Stimulated activated CD4-positive, alpha-beta T cell treated with anti-CD3 and anti-CD28 coated beads, Interleukin-4, amount 100 ng/mL, for 1 hour (primary cell): ENCODE measurements around the gene APOBEC3H.

ENCODE experiments used
- DNase-seq: peaks from one replicate; pipeline ENCODE4 v3.0.0-alpha.2; 2020

The APOBEC3H gene

DNA sequence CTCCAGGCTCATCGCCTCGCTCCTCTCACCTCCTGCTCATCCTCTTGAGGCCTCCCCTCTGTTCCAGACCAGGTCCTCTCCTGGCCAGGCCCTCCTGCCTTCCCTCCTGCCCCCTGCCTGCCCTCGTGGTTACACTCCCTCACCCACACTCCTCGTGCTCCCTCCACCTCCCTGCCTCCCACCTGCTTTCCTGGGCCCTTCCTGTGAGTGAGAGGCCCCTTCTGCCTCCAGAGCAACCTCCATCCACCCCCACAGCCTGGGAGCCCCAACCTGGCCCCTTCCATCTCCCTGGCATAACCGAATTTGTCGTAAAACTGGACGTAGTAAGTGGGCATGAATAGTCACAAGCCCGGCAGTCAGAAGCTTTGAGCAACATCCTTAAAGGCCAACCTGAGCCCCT is 15.4 kb upstream of the APOBEC3H start:
- no peak for DNase-seq

DNA sequence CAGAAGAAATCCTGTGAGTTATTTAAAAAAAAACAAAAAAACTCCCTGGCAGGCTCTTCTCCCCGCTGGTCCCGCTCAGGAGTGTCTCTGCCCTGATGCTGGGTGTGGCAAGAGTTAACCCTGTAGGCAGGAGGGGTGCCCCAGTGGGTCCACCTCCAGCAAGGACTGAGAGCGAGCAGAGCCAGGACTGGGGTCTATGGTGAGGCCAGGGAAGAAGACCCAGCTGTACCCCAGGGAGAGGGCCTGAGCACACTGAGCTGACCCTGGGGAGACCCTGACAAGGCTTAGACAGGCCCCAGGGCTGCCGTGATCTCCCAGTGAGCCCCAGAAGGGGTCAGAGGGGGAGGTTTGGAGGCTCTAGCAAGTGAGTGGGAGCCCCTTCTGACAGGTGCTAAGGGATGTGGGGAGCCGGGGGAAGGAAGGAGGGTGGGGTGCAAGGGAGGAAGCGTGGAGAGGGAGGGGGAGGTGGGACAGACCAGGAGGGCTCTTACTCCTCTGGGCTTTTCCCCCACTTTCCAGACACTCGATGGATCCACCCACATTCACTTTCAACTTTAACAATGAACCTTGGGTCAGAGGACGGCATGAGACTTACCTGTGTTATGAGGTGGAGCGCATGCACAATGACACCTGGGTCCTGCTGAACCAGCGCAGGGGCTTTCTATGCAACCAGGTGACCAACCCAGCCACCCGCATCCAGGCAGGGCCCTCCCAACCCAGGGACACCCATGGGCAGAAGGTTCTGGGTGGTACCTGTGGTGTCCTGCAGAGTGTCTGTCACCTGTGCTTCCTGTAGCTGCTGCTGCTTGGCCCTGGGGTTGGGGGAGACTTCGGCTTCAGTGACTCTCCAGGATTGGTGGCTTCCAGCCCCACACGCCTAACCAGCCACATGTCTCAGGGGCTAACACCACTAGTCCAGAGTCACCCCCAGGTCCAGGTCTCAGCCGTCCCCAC is 13.6 kb upstream of the APOBEC3H start:
- no peak for DNase-seq

DNA sequence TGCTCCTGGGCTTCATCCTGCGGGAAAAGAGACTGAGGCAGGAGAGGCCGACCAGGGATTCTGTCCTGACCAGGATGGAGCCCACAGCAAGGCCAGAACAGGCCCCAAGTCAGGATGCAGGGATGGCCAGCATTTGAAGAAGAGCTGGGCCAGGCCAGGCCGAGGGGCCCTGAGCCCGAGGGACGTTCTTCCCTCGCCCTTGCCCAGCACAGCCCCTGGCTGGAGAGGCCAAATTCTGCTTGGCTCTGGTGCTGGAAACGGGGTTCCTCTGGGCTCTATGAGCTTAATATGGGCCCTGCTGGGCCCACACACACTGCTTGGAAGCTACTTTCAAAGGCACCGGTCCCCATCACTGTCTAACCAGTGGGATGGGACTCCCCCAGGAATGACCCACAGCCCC is 12.4 kb upstream of the APOBEC3H start:
- DNase-seq: no peak

- DNase-seq: no peak
Measured at GRCh38 chr22:39087098-39087497, 9.9 kb upstream of the APOBEC3H start.

GRCh38 chr22:39087881-39088684 is 9.0 kb upstream of the APOBEC3H start:
- no peak for DNase-seq

DNA sequence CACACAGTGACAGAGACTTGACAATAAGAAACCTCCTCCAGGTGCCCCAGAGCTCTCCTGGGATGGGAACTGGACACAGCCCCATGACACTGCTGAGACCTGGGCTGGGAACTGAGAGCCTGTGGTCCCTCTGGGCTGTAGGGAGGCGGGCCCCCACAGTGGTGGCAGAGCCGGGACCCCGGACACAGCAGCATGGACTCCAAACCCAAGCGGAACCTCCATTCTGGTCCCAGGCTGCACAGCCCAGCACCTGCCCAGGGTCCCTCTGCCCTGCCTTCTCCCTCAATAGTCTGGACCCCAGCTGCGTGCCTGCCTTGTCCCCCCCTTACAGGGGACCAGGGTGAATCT is 8.4 kb upstream of the APOBEC3H start:
- DNase-seq: no peak

DNA sequence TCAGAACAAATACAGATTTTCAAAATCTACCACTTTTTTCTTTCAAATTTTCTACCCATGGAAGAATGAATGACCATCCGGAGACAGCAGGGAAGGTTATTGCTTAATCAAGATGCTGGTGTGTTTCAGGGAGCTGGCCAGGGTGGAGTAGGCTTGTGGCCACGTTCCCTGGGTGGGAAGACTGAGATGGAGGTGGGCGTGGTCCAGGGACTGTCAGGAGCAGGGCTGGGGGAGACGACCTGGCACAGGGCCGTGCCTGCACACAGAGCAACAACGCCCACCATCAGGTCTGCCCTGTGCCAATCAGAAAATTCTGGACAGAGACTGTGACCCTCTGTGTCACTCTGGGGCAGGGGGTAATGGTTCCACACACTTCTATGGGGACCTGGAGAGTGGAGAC is 7.1 kb upstream of the APOBEC3H start:
- DNase-seq: no peak

GRCh38 chr22:39090426-39091064 is 6.5 kb upstream of the APOBEC3H start:
- peak; percentile 58 for DNase-seq

- DNase-seq: no peak
Measured at GRCh38 chr22:39091126-39092081, 5.6 kb upstream of the APOBEC3H start.

GRCh38 chr22:39092111-39092862 is 4.8 kb upstream of the APOBEC3H start:
- no peak for DNase-seq

DNA sequence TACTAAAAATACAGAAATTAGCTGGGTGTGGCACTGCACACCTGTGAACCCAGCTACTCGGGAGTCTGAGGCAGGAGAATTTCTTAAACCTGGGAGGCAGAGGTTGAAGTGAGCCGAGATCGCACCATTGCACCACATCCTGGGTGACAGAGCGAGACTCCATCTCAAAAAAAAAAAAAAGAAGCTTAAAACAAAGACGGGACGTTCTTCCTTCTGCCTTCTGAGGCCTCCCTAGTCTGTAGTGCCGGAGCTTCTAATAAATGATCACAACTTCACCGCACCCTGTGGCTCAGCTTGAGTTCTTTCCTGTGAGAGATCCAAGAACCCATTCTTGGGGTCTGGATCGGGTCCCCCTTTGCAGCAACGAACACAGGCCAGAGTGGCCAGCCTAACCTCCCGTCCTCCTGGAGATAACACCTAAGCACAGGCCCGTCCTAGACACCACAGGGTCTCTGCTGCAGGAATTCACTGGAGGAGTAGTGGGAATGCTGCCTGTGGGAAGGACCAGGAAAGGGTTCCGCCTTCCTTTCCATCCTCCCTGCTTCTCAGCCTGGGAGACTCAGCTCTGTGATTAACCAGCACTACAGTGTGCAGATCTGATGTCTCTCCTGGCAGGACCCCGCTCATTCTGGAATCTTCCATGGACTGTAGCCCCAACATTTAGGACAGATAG is 2.2 kb upstream of the APOBEC3H start:
- no peak for DNase-seq

GRCh38 chr22:39095971-39096370 is 1.1 kb upstream of the APOBEC3H start:
- DNase-seq: no peak

GRCh38 chr22:39098026-39098425 is 982 bp downstream of the APOBEC3H start:
- no peak for DNase-seq

DNA sequence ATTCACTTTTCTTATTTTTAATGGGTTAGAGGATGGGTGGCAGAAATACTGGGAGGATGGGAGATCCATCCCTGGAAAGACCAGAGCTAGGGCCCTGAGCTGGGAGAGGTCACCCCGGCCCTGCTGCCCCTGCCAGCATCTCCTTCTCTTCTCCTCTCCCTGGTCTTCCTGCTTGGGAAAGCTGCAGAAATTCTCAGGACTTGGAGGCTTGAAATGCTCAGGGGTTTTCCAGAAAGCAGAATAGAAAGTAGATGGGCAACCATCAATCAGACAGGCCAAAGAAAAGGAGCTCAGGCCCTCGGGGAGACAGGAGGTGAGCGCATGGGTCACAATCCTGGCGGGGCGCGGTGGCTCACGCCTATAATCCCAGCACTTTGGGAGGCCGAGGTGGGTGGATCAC is 1.5 kb downstream of the APOBEC3H start:
- no peak for DNase-seq

DNA sequence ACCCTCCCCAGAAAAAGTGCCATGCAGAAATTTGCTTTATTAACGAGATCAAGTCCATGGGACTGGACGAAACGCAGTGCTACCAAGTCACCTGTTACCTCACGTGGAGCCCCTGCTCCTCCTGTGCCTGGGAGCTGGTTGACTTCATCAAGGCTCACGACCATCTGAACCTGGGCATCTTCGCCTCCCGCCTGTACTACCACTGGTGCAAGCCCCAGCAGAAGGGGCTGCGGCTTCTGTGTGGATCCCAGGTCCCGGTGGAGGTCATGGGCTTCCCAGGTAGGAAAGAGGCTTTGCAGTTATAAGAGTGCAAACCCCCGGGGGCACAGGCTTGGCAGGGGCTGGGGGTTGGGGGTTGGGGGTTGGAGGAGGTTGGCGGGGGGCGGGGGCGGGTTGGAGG is 4.2 kb downstream of the APOBEC3H start:
- DNase-seq: no peak

DNA sequence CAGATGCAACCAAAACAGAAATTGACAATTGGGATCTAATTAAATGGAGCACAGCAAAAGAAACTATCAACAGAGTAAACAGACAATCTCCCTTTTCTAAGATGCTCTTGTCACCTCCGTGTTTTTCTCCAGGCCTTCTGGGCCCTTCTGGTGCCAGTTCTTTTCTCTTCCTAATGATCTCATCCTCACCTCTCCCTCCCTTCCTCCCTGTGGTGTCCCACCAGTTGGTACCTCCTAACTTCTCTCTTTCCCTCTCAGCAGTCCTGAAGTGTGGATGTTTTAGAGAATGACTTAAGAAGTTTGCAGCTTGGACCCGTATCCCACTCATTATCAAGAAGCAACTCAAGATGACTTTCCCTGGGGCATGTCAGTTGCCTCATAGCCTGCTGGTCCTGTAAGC is 6.4 kb downstream of the APOBEC3H start:
- DNase-seq: no peak

GRCh38 chr22:39106326-39106725 is 9.3 kb downstream of the APOBEC3H start:
- DNase-seq: no peak

DNA sequence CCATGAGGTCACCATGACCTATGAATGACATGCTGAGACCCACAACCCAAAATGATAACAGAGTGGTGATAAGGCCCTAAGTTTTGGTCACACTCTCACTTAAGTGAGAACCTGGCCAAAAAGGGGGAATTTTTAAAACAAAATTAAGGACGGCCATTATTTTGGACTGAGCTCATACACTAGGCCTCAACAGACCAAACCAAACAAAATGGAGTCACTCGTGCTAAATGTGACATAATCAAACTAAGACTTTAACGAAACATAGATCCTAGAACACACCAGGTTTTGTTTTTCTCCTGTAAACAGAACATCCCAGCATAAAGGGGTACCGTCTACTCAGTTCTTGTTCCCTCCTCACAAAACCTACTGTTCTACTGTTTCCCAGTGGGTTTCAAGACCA is 11.4 kb downstream of the APOBEC3H start:
- DNase-seq: no peak

GRCh38 chr22:39109361-39109760 is 12.3 kb downstream of the APOBEC3H start:
- no peak for DNase-seq

GRCh38 chr22:39110631-39111561 is 13.9 kb downstream of the APOBEC3H start:
- no peak for DNase-seq
